OCI-LY1 (cell line): ENCODE data around the gene MID1.

Experiments
- H2AFZ ChIP-seq: fragments of 200-600 bp; sonication (generic), shearing (Covaris generic); 2 replicates; pipeline ENCODE4 v1.6.0; 2014; ENCODE audit warnings: antibody characterized with exemption, mild to moderate bottlenecking, low read length
- H3F3A ChIP-seq: fragments of 200-600 bp; sonication (generic), shearing (Covaris generic); 2 replicates; pipeline ENCODE4 v1.6.0; 2014; ENCODE audit warnings: mild to moderate bottlenecking, antibody characterized with exemption, low read length, moderate library complexity; ENCODE audit not compliant: insufficient read depth
- H3K27ac ChIP-seq: fragments of 200-600 bp; sonication (generic); 2 replicates; pipeline ENCODE4 v1.5.1; 2014; ENCODE audit warnings: low read length, mixed run types, mild to moderate bottlenecking, low read depth; ENCODE audit not compliant: poor library complexity, severe bottlenecking
- H3K27me3 ChIP-seq: fragments of 200-600 bp; sonication (generic); 2 replicates; pipeline ENCODE4 v1.6.0; 2014; ENCODE audit warnings: antibody characterized with exemption, mild to moderate bottlenecking, low read length, moderate library complexity; ENCODE audit not compliant: insufficient read depth
- H3K36me3 ChIP-seq: fragments of 200-600 bp; sonication (generic); 2 replicates; pipeline ENCODE4 v1.6.1; 2014; ENCODE audit warnings: mild to moderate bottlenecking, antibody characterized with exemption, low read length, moderate library complexity, mixed read lengths; ENCODE audit not compliant: insufficient read depth
- H3K4me1 ChIP-seq: fragments of 200-600 bp; sonication (generic); 2 replicates; pipeline ENCODE4 v1.5.1; 2014; ENCODE audit warnings: mild to moderate bottlenecking, low read length, moderate library complexity; ENCODE audit not compliant: insufficient read depth, severe bottlenecking
- H3K4me2 ChIP-seq: fragments of 200-600 bp; sonication (generic), shearing (Covaris generic); 2 replicates; pipeline ENCODE4 v1.6.1; 2014; ENCODE audit warnings: low read length
- H3K4me3 ChIP-seq: fragments of 200-600 bp; sonication (generic); 2 replicates; pipeline ENCODE4 v1.5.1; 2014; ENCODE audit warnings: low read length, low read depth, mild to moderate bottlenecking, mixed read lengths; ENCODE audit not compliant: poor library complexity, severe bottlenecking
- H3K79me2 ChIP-seq: fragments of 200-600 bp; shearing (Covaris generic); 2 replicates; pipeline ENCODE4 v1.6.1; 2016; ENCODE audit warnings: mixed run types, low read length, mixed read lengths; ENCODE audit not compliant: insufficient read depth
- H3K9ac ChIP-seq: fragments of 200-600 bp; sonication (generic), shearing (Covaris generic); 2 replicates; pipeline ENCODE4 v1.6.1; 2014; ENCODE audit warnings: mild to moderate bottlenecking, low read length, mixed read lengths
- H3K9me2 ChIP-seq: fragments of 200-600 bp; sonication (generic), shearing (Covaris generic); 2 replicates; pipeline ENCODE4 v1.6.1; 2014; ENCODE audit warnings: low read depth, mild to moderate bottlenecking, low read length, mixed read lengths
- H3K9me3 ChIP-seq: fragments of 200-600 bp; shearing (Covaris generic); 2 replicates; pipeline ENCODE4 v1.6.1; 2014; ENCODE audit warnings: low read length, mixed read lengths
- H4K20me1 ChIP-seq: fragments of 200-600 bp; sonication (generic), shearing (Covaris generic); 2 replicates; pipeline ENCODE4 v1.6.0; 2016; ENCODE audit warnings: mild to moderate bottlenecking, low read length; ENCODE audit not compliant: insufficient read depth
- EZH2 ChIP-seq: fragments of 200-600 bp; sonication (generic), shearing (Covaris generic); IDR thresholded peaks from 2 replicates; pipeline ENCODE4 v1.8.0; 2017; ENCODE audit warnings: borderline replicate concordance, mixed run types, mild to moderate bottlenecking, antibody characterized with exemption, low read length, moderate library complexity, mixed read lengths
- TF ChIP-seq, protein P1 (sequence below): fragments of 200-600 bp; sonication (generic), shearing (Covaris generic); IDR thresholded peaks from 2 replicates; pipeline ENCODE4 v1.5.1; 2017; ENCODE audit warnings: mild to moderate bottlenecking, antibody characterized with exemption, low read length, moderate library complexity, mixed read lengths

The MID1 gene

DNA sequence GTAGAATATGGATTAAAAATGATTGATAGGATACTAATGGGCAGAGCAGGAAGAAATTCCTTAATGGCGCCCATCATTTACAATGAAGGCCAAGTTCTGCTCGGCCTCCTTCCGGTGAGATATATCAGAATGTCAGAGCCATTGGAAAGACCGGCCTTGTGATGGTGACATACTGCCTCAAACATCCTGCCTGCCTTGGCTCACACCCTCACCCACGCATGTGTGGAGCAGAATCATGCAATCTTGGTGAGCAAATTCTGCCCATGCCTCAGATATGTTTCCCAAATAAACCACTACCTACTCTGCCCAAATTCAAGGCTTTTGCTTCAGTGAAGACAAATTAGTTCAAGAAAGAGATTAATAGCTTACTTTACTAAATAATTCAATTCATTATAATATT, 163.3 kb downstream of the MID1 start:
- no peaks in the 10 kb centered on the region for H3K79me2 ChIP-seq
- no peak overlapping the region for H3K27ac ChIP-seq
- no peak overlapping the region for H3K4me2 ChIP-seq
- no peak overlapping the region for H3K9ac ChIP-seq
- no peaks in the 10 kb centered on the region for H3K36me3 ChIP-seq
- H3K9me3 ChIP-seq, result no peaks in the 10 kb centered on the region
- H2AFZ ChIP-seq, result no peak overlapping the region
- TF ChIP-seq, protein P1, sequence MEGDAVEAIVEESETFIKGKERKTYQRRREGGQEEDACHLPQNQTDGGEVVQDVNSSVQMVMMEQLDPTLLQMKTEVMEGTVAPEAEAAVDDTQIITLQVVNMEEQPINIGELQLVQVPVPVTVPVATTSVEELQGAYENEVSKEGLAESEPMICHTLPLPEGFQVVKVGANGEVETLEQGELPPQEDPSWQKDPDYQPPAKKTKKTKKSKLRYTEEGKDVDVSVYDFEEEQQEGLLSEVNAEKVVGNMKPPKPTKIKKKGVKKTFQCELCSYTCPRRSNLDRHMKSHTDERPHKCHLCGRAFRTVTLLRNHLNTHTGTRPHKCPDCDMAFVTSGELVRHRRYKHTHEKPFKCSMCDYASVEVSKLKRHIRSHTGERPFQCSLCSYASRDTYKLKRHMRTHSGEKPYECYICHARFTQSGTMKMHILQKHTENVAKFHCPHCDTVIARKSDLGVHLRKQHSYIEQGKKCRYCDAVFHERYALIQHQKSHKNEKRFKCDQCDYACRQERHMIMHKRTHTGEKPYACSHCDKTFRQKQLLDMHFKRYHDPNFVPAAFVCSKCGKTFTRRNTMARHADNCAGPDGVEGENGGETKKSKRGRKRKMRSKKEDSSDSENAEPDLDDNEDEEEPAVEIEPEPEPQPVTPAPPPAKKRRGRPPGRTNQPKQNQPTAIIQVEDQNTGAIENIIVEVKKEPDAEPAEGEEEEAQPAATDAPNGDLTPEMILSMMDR, result no peak
- TF ChIP-seq EZH2, result no peak
- no peaks in the 10 kb centered on the region for H4K20me1 ChIP-seq
- no peak overlapping the region for H3K4me3 ChIP-seq
- H3K27me3 ChIP-seq, result no peaks in the 10 kb centered on the region
- H3F3A ChIP-seq, result no peaks in the 10 kb centered on the region
- no peaks in the 10 kb centered on the region for H3K4me1 ChIP-seq
- no peaks in the 10 kb centered on the region for H3K9me2 ChIP-seq

DNA sequence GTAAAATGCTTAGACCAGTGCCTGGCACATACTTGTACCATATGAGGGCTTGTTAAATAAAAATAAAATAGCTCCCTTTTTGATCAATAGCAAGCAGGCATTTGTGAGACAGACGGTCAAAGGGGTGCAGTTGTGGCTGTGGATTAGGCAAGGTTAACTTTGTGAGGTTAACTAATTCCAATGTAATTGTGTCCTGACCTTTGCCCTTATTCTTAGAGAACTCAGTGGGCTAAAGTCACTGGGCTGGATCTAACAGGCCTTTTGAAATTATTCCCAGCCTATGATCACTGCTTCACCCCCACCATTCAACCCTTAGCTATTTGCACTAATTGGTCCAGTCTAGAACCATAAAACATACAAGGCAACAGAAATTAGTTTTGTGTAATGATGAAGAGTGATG, 166.4 kb downstream of the MID1 start:
- no peaks in the 10 kb centered on the region for H3K9me2 ChIP-seq
- no peak overlapping the region for H3K27ac ChIP-seq
- H3K9me3 ChIP-seq, result no peaks in the 10 kb centered on the region
- no peak overlapping the region for H3K4me2 ChIP-seq
- H3K36me3 ChIP-seq, result no peaks in the 10 kb centered on the region
- H3K27me3 ChIP-seq, result no peaks in the 10 kb centered on the region
- H3K4me1 ChIP-seq, result no peaks in the 10 kb centered on the region
- no peaks in the 10 kb centered on the region for H3K79me2 ChIP-seq
- H3K9ac ChIP-seq, result no peak overlapping the region
- H3F3A ChIP-seq, result no peaks in the 10 kb centered on the region
- no peaks in the 10 kb centered on the region for H4K20me1 ChIP-seq
- H3K4me3 ChIP-seq, result no peak overlapping the region
- H2AFZ ChIP-seq, result no peak overlapping the region
- TF ChIP-seq, protein P1, result no peak
- TF ChIP-seq EZH2, result no peak

DNA sequence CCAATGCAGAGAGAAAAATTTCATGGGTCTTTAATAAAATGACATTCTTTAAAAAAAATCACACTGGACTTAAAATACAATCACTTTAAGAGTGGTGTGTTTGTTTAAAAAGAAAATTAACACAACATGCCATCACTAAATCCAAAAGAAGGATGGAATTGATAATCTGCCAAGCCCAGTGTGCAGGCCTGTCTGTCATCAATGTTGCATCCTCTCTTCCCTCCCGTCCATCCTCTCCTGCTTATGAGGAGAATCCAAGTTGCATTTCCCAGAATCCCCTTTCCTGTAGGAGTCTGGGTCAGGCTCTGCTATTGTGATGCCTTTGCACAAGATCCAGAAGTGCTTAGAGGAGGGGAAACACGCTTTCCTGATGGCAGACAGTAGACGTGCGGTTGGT, 169.4 kb downstream of the MID1 start:
- no peaks in the 10 kb centered on the region for H3K9me2 ChIP-seq
- H3K4me2 ChIP-seq, result no peak overlapping the region
- no peak overlapping the region for H3K27ac ChIP-seq
- H3K79me2 ChIP-seq, result no peaks in the 10 kb centered on the region
- H3K4me1 ChIP-seq, result no peaks in the 10 kb centered on the region
- H3K9ac ChIP-seq, result no peak overlapping the region
- no peaks in the 10 kb centered on the region for H3K27me3 ChIP-seq
- no peak for TF ChIP-seq EZH2
- TF ChIP-seq, protein P1, result no peak
- H3K36me3 ChIP-seq, result no peaks in the 10 kb centered on the region
- H3F3A ChIP-seq, result no peaks in the 10 kb centered on the region
- no peak overlapping the region for H2AFZ ChIP-seq
- no peak overlapping the region for H3K4me3 ChIP-seq
- H3K9me3 ChIP-seq, result no peaks in the 10 kb centered on the region
- no peaks in the 10 kb centered on the region for H4K20me1 ChIP-seq
